ENCODE measurements around the gene AFMID. TPM values are rescaled to one million over a fixed set of nuclear protein-coding genes. Genes with fewer than 3 reads are reported as not detected.
A peak's percentile ranks its signal among the peaks of the same experiment; 100 is the strongest.

The AFMID gene
- total RNA-seq, 1 experiment from 2014 or later: 65.8 TPM

GRCh38 chr17:78184351-78184750 lies 2.8 kb upstream of the AFMID start:
- no peaks in the 10 kb centered on the region for H3K9me2 ChIP-seq (ENCODE audit: insufficient read depth)
- peaks cover 14 to 45% of the 10 kb centered on the region in 2 experiments for H3K4me1 ChIP-seq (ENCODE audit: control insufficient read depth in 1 of 2, insufficient read depth in 2 of 2, low read length in 2 of 2)
- ATAC-seq (no peak), DNase-seq (ENCODE audit: low read depth, low spot score) (no peak)
- BruUV-seq (replicated peaks): no TSS peak
- 0 out of 2 replicates have a peak overlapping the region, but pooled peaks have one; percentile 99 for H3K4me2 ChIP-seq (ENCODE audit: low read length)
- intact Hi-C loops (cut with micrococcal nuclease): no loop called here
- H3K79me2 ChIP-seq (ENCODE audit: insufficient read depth, low read length): peaks cover 78% of the 10 kb centered on the region
- H3K36me3 ChIP-seq (ENCODE audit: control insufficient read depth in 1 of 2, insufficient read depth in 2 of 2, low read length in 2 of 2): peaks cover 38 to 51% of the 10 kb centered on the region in 2 experiments
- peak overlapping the region; percentile 14; the same call in 1 of the 2 replicates for H3K9ac ChIP-seq (ENCODE audit: low read length)
- no peaks in the 10 kb centered on the region for H3K9me3 ChIP-seq (ENCODE audit: control insufficient read depth in 1 of 2, insufficient read depth in 1 of 2, low read depth in 1 of 2, low read length in 2 of 2)
- CTCF ChIA-PET: interaction anchor here (0.9 kb wide), 1 partner anchor 165 kb away, joined by 3 read pairs; no protein-coding TSS in a partner anchor
- no peaks in the 10 kb centered on the region for H4K20me1 ChIP-seq (ENCODE audit: insufficient read depth)
- H3K27ac ChIP-seq (ENCODE audit: low read depth, low read length): no peak overlapping the region
- RAD21 ChIA-PET (ENCODE audit: low non-redundant PET in 1 of 2, low total read pairs in 2 of 2, uncharacterized antibody in 2 of 2, unreplicated experiment in 2 of 2): no interaction called here
- POLR2A ChIA-PET: interaction anchor here (4.1 kb wide), 1 partner anchor 10 kb away, joined by 44 read pairs; no protein-coding TSS in a partner anchor
- H3K27me3 ChIP-seq (ENCODE audit: insufficient read depth, low read length): no peaks in the 10 kb centered on the region
- no peak overlapping the region for H2AFZ ChIP-seq (ENCODE audit: low read depth, low read length, poor library complexity, severe bottlenecking)
- no peak overlapping the region for H3K4me3 ChIP-seq (replicated peaks in 1 of 2; ENCODE audit: low read depth in 1 of 2, low read length in 2 of 2)
- TF ChIP-seq EGR1 (IDR thresholded peaks at IDR 0.05; ENCODE audit: low read depth) (no peak), ZBTB33 (IDR thresholded peaks at IDR 0.05; ENCODE audit: extremely low read depth, insufficient replicate concordance, low read length) (no peak), YY1 (IDR thresholded peaks at IDR 0.05; ENCODE audit: extremely low read depth, insufficient replicate concordance, low read depth, low read length) (no peak), CEBPB (IDR thresholded peaks at IDR 0.05; ENCODE audit: low read depth) (no peak), ZFX (IDR thresholded peaks at IDR 0.05) (no peak), JUND (IDR thresholded peaks at IDR 0.05) (no peak), RAD21 (IDR thresholded peaks at IDR 0.05; ENCODE audit: low read depth) (no peak), SIN3A (IDR thresholded peaks at IDR 0.05; ENCODE audit: low read depth) (no peak), SRF (IDR thresholded peaks at IDR 0.05; ENCODE audit: low read depth) (no peak)
- TF ChIP-seq, protein P1, sequence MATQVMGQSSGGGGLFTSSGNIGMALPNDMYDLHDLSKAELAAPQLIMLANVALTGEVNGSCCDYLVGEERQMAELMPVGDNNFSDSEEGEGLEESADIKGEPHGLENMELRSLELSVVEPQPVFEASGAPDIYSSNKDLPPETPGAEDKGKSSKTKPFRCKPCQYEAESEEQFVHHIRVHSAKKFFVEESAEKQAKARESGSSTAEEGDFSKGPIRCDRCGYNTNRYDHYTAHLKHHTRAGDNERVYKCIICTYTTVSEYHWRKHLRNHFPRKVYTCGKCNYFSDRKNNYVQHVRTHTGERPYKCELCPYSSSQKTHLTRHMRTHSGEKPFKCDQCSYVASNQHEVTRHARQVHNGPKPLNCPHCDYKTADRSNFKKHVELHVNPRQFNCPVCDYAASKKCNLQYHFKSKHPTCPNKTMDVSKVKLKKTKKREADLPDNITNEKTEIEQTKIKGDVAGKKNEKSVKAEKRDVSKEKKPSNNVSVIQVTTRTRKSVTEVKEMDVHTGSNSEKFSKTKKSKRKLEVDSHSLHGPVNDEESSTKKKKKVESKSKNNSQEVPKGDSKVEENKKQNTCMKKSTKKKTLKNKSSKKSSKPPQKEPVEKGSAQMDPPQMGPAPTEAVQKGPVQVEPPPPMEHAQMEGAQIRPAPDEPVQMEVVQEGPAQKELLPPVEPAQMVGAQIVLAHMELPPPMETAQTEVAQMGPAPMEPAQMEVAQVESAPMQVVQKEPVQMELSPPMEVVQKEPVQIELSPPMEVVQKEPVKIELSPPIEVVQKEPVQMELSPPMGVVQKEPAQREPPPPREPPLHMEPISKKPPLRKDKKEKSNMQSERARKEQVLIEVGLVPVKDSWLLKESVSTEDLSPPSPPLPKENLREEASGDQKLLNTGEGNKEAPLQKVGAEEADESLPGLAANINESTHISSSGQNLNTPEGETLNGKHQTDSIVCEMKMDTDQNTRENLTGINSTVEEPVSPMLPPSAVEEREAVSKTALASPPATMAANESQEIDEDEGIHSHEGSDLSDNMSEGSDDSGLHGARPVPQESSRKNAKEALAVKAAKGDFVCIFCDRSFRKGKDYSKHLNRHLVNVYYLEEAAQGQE (IDR thresholded peaks at IDR 0.05; ENCODE audit: low read depth): no peak
- TF ChIP-seq, protein P2, sequence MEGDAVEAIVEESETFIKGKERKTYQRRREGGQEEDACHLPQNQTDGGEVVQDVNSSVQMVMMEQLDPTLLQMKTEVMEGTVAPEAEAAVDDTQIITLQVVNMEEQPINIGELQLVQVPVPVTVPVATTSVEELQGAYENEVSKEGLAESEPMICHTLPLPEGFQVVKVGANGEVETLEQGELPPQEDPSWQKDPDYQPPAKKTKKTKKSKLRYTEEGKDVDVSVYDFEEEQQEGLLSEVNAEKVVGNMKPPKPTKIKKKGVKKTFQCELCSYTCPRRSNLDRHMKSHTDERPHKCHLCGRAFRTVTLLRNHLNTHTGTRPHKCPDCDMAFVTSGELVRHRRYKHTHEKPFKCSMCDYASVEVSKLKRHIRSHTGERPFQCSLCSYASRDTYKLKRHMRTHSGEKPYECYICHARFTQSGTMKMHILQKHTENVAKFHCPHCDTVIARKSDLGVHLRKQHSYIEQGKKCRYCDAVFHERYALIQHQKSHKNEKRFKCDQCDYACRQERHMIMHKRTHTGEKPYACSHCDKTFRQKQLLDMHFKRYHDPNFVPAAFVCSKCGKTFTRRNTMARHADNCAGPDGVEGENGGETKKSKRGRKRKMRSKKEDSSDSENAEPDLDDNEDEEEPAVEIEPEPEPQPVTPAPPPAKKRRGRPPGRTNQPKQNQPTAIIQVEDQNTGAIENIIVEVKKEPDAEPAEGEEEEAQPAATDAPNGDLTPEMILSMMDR (IDR thresholded peaks at IDR 0.05 in 2 of 3, conservative IDR thresholded peaks at IDR 0.05 in 1 of 3; ENCODE audit: borderline replicate concordance in 1 of 3, insufficient read depth in 1 of 3, low read depth in 2 of 3, low read length in 2 of 3): no peak
- TF ChIP-seq, protein P3, sequence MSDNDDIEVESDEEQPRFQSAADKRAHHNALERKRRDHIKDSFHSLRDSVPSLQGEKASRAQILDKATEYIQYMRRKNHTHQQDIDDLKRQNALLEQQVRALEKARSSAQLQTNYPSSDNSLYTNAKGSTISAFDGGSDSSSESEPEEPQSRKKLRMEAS (IDR thresholded peaks at IDR 0.05): no peak
